HepG2 (cell line): Measurements from ENCODE around the gene CPXM2. TPM values are rescaled to one million over a fixed set of nuclear protein-coding genes. Genes with fewer than 3 reads are reported as not detected.

Experiments
- ATAC-seq: fragments of 200-7000 bp; cut with Tn5 transposase; 3 replicates; pipeline ENCODE4 v1.9.1; 2020; ENCODE audit warnings: mild to moderate bottlenecking, moderate library complexity
- BruUV-seq: library from RNA; stranded (reverse); fragments of 400-500 nt; replicated peaks from 2 replicates; lab custom pipeline; 2021; lab: Mats Ljungman, UMichigan
- CTCF ChIA-PET: fragments of 300-600 bp; formaldehyde crosslinking; extraction: SDS; loops from one replicate; lab custom pipeline; 2021; ENCODE audit warnings: low total read pairs, inconsistent platforms, low intra/inter-chr PET ratio; lab: Yijun Ruan, JAX
- POLR2A ChIA-PET: fragments of 350-600 bp; sonication (Branson Sonifier 250); formaldehyde crosslinking; loops from one replicate; lab custom pipeline; 2020; ENCODE audit warnings: antibody characterized with exemption, inconsistent platforms; lab: Yijun Ruan, JAX
- DNase-seq: peaks from one replicate; pipeline ENCODE4 v3.0.0-alpha.2; 2015; ENCODE audit warnings: low spot score
- FAIRE-seq: peaks from 3 replicates; lab custom pipeline; 2011; peaks lifted over from hg19 to GRCh38; lab: Jason Lieb, UNC
- H2AFZ ChIP-seq: one replicate; pipeline ENCODE4 v1.6.1; 2011; ENCODE audit warnings: low read length, inconsistent platforms
- H3K27ac ChIP-seq: fragments of 300-600 bp; 3 replicates; pipeline ENCODE4 v1.8.0; 2011; ENCODE audit warnings: mixed run types, mild to moderate bottlenecking, mixed read lengths, low read length, inconsistent platforms; ENCODE audit not compliant: insufficient read depth; ENCODE audit errors: extremely low read length
- H3K27me3 ChIP-seq, 2 experiments: fragments of 200-600 bp in 1 of 2; 2 replicates in 1 of 2; 3 replicates in 1 of 2; pipeline versions ENCODE4 v1.6.0 to v1.8.0; 2011; ENCODE audit warnings: low read length in 2 of 2, mild to moderate bottlenecking in 2 of 2, moderate library complexity in 2 of 2, inconsistent platforms in 1 of 2; ENCODE audit not compliant: insufficient read depth in 2 of 2, control insufficient read depth in 1 of 2
- H3K36me3 ChIP-seq, 2 experiments: fragments of 200-600 bp in 1 of 2; replicated peaks in 1 of 2; 2 replicates in 1 of 2; 3 replicates in 1 of 2; pipeline versions ENCODE4 v1.5.1 to v1.8.0; 2011; ENCODE audit warnings: low read length in 2 of 2, inconsistent platforms in 1 of 2; ENCODE audit not compliant: insufficient read depth in 2 of 2, control insufficient read depth in 1 of 2
- H3K4me1 ChIP-seq: 2 replicates; pipeline ENCODE4 v1.5.1; 2012; ENCODE audit warnings: low read length, inconsistent platforms; ENCODE audit not compliant: insufficient read depth
- H3K4me2 ChIP-seq: 2 replicates; pipeline ENCODE4 v1.6.0; 2011; ENCODE audit warnings: low read depth, low read length, inconsistent platforms
- H3K4me3 ChIP-seq, 3 experiments: fragments of 200-600 bp in 1 of 3; sonication (generic), shearing (Covaris generic) in 1 of 3; replicated peaks in 1 of 3; 2 replicates each; pipeline ENCODE4 v1.5.1; 2011 to 2016; ENCODE audit warnings: low read length in 3 of 3, inconsistent platforms in 2 of 3, low read depth in 2 of 3, mild to moderate bottlenecking in 2 of 3, control low read depth in 1 of 3, mixed read lengths in 1 of 3; ENCODE audit not compliant: insufficient read depth in 1 of 3
- H3K79me2 ChIP-seq: one replicate; pipeline ENCODE4 v1.6.1; 2011; ENCODE audit warnings: low read length, inconsistent platforms; ENCODE audit not compliant: insufficient read depth
- H3K9ac ChIP-seq: 2 replicates; pipeline ENCODE4 v1.6.0; 2011; ENCODE audit warnings: mild to moderate bottlenecking, low read depth, low read length, inconsistent platforms; ENCODE audit not compliant: insufficient read depth
- H3K9me3 ChIP-seq: 2 replicates; pipeline ENCODE4 v1.5.1; 2012; ENCODE audit warnings: mild to moderate bottlenecking, low read length
- H4K20me1 ChIP-seq: 2 replicates; pipeline ENCODE4 v1.6.0; 2011; ENCODE audit warnings: inconsistent platforms, mild to moderate bottlenecking, low read length, moderate library complexity; ENCODE audit not compliant: insufficient read depth
- GATA4 ChIP-seq: sonication (generic); IDR thresholded peaks from 2 replicates; pipeline ENCODE4 v1.6.1; 2016; ENCODE audit warnings: antibody characterized with exemption, low read depth, borderline replicate concordance
- PHF8 ChIP-seq: sonication (generic); formaldehyde crosslinking; IDR thresholded peaks from 2 replicates; pipeline ENCODE4 v1.5.0; 2020; ENCODE audit warnings: missing genetic modification reagents
- SRSF1 ChIP-seq: fragments of 200-400 bp; formaldehyde crosslinking; optimal IDR thresholded peaks from 2 replicates; pipeline ENCODE3; 2017; ENCODE audit warnings: mild to moderate bottlenecking, low read depth, low read length, moderate library complexity
- TOPORS ChIP-seq: sonication (generic); formaldehyde crosslinking; IDR thresholded peaks from 2 replicates; pipeline ENCODE4 v1.8.0; 2023; ENCODE audit warnings: mild to moderate bottlenecking, missing genetic modification reagents
- ZNF335 ChIP-seq: sonication (generic); formaldehyde crosslinking; IDR thresholded peaks from 2 replicates; pipeline ENCODE4 v1.4.0; 2020; ENCODE audit warnings: missing genetic modification reagents
- ZNF562 ChIP-seq: sonication (generic); formaldehyde crosslinking; IDR thresholded peaks from 2 replicates; pipeline ENCODE4 v1.8.0; 2022; ENCODE audit warnings: missing genetic modification reagents, borderline replicate concordance
- ZSCAN20 ChIP-seq: sonication (generic); formaldehyde crosslinking; IDR thresholded peaks from 2 replicates; pipeline ENCODE4 v1.4.0; 2020; ENCODE audit warnings: missing genetic modification reagents, mild to moderate bottlenecking, borderline replicate concordance
- WGBS: methylation state at CpG from one replicate; pipeline ENCODE4 v1.1.6; 2017; ENCODE audit warnings: low lambda C conversion rate; 5-methylcytosine and 5-hydroxymethylcytosine counted together
- in situ Hi-C: cut with HindIII; loops from 2 replicates; pipeline ENCODE4 v1.10.0; 2017; ENCODE audit warnings: low pct_unique_long_range_greater_than_20kb; ENCODE audit not compliant: extremely low pct_ligation_motif_present
- intact Hi-C: fragments of 100-400 bp; cut with micrococcal nuclease; formaldehyde crosslinking; loops from one replicate; pipeline ENCODE4 v1.10.0; 2022; ENCODE audit not compliant: unreplicated experiment
- polyA plus RNA-seq, 8 experiments: library from polyadenylated mRNA; depleted of rRNA in 3 of 8; stranded (reverse) in 7 of 8; unstranded in 1 of 8; fragments of >200 nt; fragmentation: Illumina TruSeq in 4 of 8; extraction: Trizol in 4 of 8; gene quantifications; 2 replicates each; pipeline versions ENCODE4 v1.2.1 to v1.2.3, GENCODE V29; 2011 to 2016; ENCODE audit warnings: low read depth in 4 of 8, missing spikeins in 1 of 8, mixed read lengths in 1 of 8; ENCODE audit not compliant: insufficient read depth in 1 of 8
- total RNA-seq, 5 experiments: library from RNA; depleted of rRNA; stranded (reverse); fragments of >200 nt; fragmentation: Illumina TruSeq; extraction: Trizol; gene quantifications; 2 replicates each; pipeline ENCODE4 v1.2.3, GENCODE V29; 2016; ENCODE audit warnings: low read depth in 1 of 5
- TF ChIP-seq, protein P1 (sequence below): sonication (generic); formaldehyde crosslinking; conservative IDR thresholded peaks from 2 replicates; pipeline ENCODE4 v1.5.0; 2020; ENCODE audit warnings: missing genetic modification reagents
- TF ChIP-seq, protein P2 (sequence below): IDR thresholded peaks from 2 replicates; pipeline ENCODE4 v1.4.0; 2020; ENCODE audit warnings: mild to moderate bottlenecking, missing genetic modification reagents
- TF ChIP-seq, protein P3 (sequence below): sonication (generic); formaldehyde crosslinking; IDR thresholded peaks from 2 replicates; pipeline ENCODE4 v1.4.0; 2020; ENCODE audit warnings: mild to moderate bottlenecking, missing genetic modification reagents
- TF ChIP-seq, protein P4 (sequence below): sonication (generic); formaldehyde crosslinking; IDR thresholded peaks from 2 replicates; pipeline ENCODE4 v1.4.0; 2020; ENCODE audit warnings: missing genetic modification reagents
- TF ChIP-seq, protein P5 (sequence below): sonication (generic); formaldehyde crosslinking; IDR thresholded peaks from 2 replicates; pipeline ENCODE4 v1.8.1; 2022; ENCODE audit warnings: low read depth, mild to moderate bottlenecking, missing genetic modification reagents

Gene CPXM2
- total and polyA plus RNA-seq, 2 of the 13 experiments (the other 11 are each of a cell fraction or from before 2014, with no cell fraction given) = 0.03 TPM; not detected in 1

DNA sequence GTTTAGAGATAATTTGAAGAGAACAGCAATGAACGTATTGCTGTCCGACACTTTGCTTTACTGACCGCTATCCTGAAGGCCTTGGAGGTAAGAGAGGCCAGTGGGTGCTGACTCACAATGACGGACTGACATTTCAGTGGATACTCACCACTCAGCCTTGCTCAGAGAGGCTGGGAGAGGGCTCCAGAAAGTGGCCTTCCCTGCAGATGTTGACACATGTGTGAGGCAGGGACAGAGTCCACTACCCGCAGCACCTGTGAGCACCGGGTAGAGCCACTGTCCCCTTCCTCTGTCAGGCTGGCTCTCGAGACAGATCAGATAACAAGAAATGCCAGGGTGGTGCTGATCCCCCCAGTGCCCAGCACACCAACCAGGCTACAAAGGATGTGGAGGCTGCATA lies 150.5 kb downstream of the CPXM2 start:
- H3K27me3 ChIP-seq = peaks cover 0 to 8% of the 10 kb centered on the region in 2 experiments; a peak in 2 of 5 replicates
- intact Hi-C loops = no loop called here
- H3K4me2 ChIP-seq = no peak overlapping the region
- ChIA-PET CTCF (no interaction called here), POLR2A (no interaction called here)
- no peaks in the 10 kb centered on the region for H3K79me2 ChIP-seq
- ATAC-seq = peak; percentile 53; the same call in 2 of the 3 replicates
- H3K4me3 ChIP-seq = no peak overlapping the region
- no peaks in the 10 kb centered on the region for H3K9me3 ChIP-seq
- no peak overlapping the region for H2AFZ ChIP-seq
- WGBS = 13% methylated on average over 5 of the region's 7 CpGs
- TF ChIP-seq ZNF562 (no peak), GATA4 (no peak), ZSCAN20 (CRISPR knock-in tag) (no peak), SRSF1 (no peak), ZNF335 (CRISPR knock-in tag) (no peak), PHF8 (no peak), TOPORS (CRISPR knock-in tag) (no peak)
- TF ChIP-seq, protein P1, sequence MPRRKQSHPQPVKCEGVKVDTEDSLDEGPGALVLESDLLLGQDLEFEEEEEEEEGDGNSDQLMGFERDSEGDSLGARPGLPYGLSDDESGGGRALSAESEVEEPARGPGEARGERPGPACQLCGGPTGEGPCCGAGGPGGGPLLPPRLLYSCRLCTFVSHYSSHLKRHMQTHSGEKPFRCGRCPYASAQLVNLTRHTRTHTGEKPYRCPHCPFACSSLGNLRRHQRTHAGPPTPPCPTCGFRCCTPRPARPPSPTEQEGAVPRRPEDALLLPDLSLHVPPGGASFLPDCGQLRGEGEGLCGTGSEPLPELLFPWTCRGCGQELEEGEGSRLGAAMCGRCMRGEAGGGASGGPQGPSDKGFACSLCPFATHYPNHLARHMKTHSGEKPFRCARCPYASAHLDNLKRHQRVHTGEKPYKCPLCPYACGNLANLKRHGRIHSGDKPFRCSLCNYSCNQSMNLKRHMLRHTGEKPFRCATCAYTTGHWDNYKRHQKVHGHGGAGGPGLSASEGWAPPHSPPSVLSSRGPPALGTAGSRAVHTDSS (CRISPR knock-in tag) = no peak
- TF ChIP-seq, protein P2, sequence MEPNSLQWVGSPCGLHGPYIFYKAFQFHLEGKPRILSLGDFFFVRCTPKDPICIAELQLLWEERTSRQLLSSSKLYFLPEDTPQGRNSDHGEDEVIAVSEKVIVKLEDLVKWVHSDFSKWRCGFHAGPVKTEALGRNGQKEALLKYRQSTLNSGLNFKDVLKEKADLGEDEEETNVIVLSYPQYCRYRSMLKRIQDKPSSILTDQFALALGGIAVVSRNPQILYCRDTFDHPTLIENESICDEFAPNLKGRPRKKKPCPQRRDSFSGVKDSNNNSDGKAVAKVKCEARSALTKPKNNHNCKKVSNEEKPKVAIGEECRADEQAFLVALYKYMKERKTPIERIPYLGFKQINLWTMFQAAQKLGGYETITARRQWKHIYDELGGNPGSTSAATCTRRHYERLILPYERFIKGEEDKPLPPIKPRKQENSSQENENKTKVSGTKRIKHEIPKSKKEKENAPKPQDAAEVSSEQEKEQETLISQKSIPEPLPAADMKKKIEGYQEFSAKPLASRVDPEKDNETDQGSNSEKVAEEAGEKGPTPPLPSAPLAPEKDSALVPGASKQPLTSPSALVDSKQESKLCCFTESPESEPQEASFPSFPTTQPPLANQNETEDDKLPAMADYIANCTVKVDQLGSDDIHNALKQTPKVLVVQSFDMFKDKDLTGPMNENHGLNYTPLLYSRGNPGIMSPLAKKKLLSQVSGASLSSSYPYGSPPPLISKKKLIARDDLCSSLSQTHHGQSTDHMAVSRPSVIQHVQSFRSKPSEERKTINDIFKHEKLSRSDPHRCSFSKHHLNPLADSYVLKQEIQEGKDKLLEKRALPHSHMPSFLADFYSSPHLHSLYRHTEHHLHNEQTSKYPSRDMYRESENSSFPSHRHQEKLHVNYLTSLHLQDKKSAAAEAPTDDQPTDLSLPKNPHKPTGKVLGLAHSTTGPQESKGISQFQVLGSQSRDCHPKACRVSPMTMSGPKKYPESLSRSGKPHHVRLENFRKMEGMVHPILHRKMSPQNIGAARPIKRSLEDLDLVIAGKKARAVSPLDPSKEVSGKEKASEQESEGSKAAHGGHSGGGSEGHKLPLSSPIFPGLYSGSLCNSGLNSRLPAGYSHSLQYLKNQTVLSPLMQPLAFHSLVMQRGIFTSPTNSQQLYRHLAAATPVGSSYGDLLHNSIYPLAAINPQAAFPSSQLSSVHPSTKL (CRISPR knock-in tag) = no peak
- TF ChIP-seq, protein P3, sequence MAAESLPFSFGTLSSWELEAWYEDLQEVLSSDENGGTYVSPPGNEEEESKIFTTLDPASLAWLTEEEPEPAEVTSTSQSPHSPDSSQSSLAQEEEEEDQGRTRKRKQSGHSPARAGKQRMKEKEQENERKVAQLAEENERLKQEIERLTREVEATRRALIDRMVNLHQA (CRISPR knock-in tag) = no peak
- TF ChIP-seq, protein P4, sequence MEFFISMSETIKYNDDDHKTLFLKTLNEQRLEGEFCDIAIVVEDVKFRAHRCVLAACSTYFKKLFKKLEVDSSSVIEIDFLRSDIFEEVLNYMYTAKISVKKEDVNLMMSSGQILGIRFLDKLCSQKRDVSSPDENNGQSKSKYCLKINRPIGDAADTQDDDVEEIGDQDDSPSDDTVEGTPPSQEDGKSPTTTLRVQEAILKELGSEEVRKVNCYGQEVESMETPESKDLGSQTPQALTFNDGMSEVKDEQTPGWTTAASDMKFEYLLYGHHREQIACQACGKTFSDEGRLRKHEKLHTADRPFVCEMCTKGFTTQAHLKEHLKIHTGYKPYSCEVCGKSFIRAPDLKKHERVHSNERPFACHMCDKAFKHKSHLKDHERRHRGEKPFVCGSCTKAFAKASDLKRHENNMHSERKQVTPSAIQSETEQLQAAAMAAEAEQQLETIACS = no peak
- TF ChIP-seq, protein P5, sequence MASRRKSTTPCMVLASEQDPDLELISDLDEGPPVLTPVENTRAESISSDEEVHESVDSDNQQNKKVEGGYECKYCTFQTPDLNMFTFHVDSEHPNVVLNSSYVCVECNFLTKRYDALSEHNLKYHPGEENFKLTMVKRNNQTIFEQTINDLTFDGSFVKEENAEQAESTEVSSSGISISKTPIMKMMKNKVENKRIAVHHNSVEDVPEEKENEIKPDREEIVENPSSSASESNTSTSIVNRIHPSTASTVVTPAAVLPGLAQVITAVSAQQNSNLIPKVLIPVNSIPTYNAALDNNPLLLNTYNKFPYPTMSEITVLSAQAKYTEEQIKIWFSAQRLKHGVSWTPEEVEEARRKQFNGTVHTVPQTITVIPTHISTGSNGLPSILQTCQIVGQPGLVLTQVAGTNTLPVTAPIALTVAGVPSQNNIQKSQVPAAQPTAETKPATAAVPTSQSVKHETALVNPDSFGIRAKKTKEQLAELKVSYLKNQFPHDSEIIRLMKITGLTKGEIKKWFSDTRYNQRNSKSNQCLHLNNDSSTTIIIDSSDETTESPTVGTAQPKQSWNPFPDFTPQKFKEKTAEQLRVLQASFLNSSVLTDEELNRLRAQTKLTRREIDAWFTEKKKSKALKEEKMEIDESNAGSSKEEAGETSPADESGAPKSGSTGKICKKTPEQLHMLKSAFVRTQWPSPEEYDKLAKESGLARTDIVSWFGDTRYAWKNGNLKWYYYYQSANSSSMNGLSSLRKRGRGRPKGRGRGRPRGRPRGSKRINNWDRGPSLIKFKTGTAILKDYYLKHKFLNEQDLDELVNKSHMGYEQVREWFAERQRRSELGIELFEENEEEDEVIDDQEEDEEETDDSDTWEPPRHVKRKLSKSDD (CRISPR knock-in tag) = no peak
- H3K9ac ChIP-seq = no peak overlapping the region
- H3K27ac ChIP-seq = no peak overlapping the region
- DNase-seq = no peak
- in situ Hi-C loops = no loop called here
- no peaks in the 10 kb centered on the region for H3K4me1 ChIP-seq
- no peaks in the 10 kb centered on the region for H4K20me1 ChIP-seq
- H3K36me3 ChIP-seq = no peaks in the 10 kb centered on the region
- no TSS peak for BruUV-seq
- FAIRE-seq = no peak
